ENCODE data around the gene ASIC4.

Gene ASIC4

DNA sequence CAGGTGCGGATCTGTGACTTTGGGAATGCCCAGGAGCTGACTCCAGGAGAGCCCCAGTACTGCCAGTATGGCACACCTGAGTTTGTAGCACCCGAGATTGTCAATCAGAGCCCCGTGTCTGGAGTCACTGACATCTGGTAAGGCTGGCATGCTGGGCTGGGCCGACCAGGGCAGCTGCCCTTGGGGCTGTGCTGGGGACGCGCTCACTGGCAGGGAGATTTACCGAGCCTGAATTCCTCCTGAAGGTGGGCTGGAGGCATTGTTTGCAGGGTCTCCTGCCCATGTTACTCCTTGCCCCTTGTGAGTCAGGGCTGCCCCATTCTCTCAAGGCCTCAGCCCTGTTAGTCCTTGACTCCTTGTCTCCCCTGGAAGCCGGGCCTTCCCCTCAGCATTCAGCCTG lies 34.3 kb upstream of the ASIC4 start:
- no peak for DNase-seq

DNA sequence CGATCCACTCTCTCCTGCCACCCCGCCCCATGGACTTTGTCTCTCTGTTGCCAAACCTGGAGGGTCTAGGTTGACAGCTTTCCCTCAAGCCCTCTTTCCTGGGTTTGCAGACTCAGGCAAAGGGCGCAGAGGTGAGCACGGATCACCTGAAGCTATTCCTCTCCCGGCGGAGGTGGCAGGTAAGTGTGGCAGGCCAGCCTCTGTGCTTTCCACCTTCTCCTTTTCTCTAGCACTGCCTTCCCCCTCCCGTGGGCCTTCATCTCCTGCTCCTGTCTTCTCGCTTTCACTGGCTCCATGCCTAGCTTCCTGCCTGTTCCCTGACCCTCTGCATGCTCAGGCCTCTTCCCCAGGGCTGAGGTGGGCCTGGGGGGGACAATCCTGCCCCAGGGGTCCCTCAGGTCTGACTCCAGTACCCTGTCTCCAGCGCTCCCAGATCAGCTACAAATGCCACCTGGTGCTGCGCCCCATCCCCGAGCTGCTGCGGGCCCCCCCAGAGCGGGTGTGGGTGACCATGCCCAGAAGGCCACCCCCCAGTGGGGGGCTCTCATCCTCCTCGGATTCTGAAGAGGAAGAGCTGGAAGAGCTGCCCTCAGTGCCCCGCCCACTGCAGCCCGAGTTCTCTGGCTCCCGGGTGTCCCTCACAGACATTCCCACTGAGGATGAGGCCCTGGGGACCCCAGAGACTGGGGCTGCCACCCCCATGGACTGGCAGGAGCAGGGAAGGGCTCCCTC lies 31.4 kb upstream of the ASIC4 start:
- no peak for DNase-seq

DNA sequence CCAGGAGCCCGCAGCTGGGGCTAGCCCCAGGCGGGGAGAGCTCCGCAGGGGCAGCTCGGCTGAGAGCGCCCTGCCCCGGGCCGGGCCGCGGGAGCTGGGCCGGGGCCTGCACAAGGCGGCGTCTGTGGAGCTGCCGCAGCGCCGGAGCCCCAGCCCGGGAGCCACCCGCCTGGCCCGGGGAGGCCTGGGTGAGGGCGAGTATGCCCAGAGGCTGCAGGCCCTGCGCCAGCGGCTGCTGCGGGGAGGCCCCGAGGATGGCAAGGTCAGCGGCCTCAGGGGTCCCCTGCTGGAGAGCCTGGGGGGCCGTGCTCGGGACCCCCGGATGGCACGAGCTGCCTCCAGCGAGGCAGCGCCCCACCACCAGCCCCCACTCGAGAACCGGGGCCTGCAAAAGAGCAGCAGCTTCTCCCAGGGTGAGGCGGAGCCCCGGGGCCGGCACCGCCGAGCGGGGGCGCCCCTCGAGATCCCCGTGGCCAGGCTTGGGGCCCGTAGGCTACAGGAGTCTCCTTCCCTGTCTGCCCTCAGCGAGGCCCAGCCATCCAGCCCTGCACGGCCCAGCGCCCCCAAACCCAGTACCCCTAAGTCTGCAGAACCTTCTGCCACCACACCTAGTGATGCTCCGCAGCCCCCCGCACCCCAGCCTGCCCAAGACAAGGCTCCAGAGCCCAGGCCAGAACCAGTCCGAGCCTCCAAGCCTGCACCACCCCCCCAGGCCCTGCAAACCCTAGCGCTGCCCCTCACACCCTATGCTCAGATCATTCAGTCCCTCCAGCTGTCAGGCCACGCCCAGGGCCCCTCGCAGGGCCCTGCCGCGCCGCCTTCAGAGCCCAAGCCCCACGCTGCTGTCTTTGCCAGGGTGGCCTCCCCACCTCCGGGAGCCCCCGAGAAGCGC lies 30.6 kb upstream of the ASIC4 start:
- DNase-seq, result no peak

DNA sequence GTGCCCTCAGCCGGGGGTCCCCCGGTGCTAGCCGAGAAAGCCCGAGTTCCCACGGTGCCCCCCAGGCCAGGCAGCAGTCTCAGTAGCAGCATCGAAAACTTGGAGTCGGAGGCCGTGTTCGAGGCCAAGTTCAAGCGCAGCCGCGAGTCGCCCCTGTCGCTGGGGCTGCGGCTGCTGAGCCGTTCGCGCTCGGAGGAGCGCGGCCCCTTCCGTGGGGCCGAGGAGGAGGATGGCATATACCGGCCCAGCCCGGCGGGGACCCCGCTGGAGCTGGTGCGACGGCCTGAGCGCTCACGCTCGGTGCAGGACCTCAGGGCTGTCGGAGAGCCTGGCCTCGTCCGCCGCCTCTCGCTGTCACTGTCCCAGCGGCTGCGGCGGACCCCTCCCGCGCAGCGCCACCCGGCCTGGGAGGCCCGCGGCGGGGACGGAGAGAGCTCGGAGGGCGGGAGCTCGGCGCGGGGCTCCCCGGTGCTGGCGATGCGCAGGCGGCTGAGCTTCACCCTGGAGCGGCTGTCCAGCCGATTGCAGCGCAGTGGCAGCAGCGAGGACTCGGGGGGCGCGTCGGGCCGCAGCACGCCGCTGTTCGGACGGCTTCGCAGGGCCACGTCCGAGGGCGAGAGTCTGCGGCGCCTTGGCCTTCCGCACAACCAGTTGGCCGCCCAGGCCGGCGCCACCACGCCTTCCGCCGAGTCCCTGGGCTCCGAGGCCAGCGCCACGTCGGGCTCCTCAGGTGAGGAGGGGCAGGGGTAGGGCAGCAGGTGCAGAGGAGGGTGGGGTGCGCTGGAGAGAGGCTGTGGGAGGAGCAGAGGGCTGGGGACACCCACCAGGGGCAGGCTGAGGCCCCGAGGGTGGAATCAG lies 29.7 kb upstream of the ASIC4 start:
- no peak for DNase-seq

DNA sequence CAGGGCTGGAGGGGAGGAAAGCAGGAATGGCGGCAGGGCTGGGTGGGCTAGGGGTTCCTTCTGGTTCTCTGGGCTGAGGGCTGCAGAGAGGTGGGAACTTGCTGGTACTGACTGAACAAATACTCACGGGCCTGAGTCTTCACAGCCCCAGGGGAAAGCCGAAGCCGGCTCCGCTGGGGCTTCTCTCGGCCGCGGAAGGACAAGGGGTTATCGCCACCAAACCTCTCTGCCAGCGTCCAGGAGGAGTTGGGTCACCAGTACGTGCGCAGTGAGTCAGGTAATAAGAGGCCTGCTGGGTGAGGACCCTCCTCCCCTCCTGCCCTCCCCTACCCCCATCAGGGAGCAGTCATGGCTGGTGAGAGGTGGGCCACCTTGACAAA lies 29.1 kb upstream of the ASIC4 start:
- no peak for DNase-seq

GRCh38 chr2:219486380-219486959 lies 27.8 kb upstream of the ASIC4 start:
- no peak for DNase-seq

GRCh38 chr2:219488149-219488843 lies 26.0 kb upstream of the ASIC4 start:
- no peak for DNase-seq

- DNase-seq, result no peak
These were observed 25.5 kb upstream of the ASIC4 start for GRCh38 chr2:219488844-219489194.

GRCh38 chr2:219489315-219489714 lies 25.0 kb upstream of the ASIC4 start:
- DNase-seq, result no peak

- DNase-seq, result no peak
These were observed 24.1 kb upstream of the ASIC4 start for GRCh38 chr2:219490186-219490585.

DNA sequence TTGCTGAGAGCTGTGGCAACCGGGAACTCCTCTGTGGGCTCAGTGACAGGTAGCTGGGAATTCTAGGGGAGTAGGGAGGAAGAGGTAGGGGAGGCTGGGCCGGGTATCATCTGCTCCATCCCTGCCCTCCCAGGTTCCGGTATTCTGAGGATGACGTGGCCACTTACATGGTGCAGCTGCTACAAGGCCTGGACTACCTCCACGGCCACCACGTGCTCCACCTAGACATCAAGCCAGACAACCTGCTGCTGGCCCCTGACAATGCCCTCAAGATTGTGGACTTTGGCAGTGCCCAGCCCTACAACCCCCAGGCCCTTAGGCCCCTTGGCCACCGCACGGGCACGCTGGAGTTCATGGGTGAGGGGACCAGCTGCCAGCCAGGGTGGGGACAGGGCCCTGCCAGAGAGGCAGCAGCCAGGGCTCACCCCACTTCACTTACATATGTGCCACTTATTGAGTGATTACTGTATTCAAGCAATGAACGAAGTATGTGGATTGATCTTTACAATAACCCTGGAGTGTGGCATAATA lies 23.6 kb upstream of the ASIC4 start:
- no peak for DNase-seq

GRCh38 chr2:219491278-219491963 lies 22.9 kb upstream of the ASIC4 start:
- DNase-seq, result no peak

DNA sequence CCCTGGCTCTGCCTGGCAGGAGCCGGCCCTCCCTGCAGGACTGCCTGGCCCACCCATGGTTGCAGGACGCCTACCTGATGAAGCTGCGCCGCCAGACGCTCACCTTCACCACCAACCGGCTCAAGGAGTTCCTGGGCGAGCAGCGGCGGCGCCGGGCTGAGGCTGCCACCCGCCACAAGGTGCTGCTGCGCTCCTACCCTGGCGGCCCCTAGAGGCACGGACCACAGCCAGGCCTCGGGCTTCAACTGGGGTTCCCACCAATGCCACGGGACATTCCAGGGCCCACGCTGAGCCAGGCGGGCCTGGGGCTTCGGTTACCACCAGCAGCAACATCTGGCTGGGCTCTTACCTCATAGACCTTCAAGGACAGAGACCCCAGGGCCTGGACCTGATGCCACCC lies 21.7 kb upstream of the ASIC4 start:
- no peak for DNase-seq

- DNase-seq, result no peak
These were observed 21.2 kb upstream of the ASIC4 start for GRCh38 chr2:219493086-219493485.

GRCh38 chr2:219494952-219495530 lies 19.2 kb upstream of the ASIC4 start:
- DNase-seq, result no peak

DNA sequence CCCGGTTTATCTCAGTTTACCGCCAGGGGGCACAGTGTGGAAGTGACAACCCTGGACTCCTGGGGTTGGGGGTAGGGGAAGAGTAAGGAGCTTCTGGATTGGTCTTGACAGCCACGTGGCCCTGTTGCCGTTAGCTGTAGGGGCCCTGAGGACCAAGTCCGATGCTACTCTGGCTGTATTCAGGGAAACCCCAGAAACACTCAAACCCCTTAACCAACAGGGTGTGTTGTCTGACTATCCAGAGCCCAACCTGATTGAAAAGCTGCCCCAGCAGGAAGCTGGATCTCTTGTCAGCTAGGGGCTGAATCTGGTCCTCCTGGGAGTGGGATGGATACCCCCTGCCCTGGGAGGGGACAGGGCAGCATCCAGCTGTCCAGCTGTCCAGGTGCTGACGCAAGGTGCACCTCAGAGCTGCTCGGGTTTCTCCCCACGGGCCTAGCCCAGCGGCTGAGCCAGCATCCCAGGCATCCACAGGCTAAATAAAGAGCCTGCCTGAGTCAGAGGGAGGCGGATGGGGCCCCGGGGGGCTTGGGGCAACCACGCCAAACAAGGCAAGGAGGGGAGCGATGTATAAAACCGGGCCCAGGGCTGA lies 18.7 kb upstream of the ASIC4 start:
- DNase-seq, result peak; percentile 46

DNA sequence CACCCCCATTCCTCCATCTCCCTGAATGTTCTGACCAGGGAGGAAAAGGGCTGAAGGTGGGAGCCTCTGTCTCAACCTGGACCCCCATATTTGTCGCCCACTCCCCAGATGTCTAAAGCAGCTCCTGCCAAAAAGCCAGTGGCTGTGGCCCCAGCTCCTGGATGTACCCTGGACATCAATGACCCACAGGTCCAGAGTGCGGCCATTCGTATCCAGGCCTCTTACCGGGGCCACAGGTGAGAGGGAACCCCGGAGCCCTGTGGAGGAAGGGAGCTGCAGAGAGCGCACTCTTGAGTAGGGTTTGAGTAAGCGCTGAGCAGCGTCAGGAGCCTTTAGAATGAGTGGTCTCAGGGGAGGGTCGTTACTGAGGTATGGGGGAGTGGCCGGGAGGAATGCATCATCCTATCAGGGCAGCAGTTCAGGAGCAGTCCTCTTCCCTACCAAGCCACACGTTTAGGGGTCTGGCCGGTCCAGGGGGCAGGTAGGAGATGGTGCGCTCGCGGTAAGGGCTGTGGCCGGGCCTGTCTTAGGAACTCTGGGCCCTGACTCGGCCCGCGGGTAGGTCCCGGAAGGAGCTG lies 17.9 kb upstream of the ASIC4 start:
- DNase-seq, result no peak

DNA sequence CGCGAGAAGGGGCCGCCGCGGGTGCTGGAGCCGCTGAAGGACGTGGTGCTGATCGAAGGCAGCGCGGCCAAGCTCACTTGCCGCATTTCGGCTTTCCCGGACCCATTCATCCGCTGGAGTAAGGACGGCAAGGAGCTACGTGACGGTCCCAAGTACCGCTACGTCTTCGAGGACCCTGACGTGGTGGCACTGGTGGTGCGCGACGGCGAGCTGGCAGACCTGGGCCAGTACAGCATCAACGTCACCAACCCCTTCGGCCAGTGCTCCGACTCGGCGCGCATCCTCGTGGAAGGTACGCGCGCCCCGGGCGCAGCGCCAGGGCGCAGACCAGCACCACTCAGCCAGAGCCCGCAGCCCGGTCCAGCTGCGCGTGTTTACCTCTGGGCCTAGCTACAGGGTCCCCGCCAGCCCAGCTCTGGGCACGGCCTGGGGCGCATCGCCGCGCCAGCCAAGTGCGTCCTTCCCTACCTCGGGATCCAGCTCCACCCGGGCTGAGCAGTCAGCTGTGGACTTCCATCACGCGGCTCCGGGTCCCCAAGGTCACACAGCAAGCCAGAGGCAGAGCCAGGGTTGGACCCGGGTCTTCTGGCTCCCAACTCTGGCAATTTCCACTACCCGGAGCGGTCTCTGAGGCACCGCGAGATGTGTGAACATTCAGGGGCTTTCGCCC lies 17.3 kb upstream of the ASIC4 start:
- DNase-seq, result no peak

DNA sequence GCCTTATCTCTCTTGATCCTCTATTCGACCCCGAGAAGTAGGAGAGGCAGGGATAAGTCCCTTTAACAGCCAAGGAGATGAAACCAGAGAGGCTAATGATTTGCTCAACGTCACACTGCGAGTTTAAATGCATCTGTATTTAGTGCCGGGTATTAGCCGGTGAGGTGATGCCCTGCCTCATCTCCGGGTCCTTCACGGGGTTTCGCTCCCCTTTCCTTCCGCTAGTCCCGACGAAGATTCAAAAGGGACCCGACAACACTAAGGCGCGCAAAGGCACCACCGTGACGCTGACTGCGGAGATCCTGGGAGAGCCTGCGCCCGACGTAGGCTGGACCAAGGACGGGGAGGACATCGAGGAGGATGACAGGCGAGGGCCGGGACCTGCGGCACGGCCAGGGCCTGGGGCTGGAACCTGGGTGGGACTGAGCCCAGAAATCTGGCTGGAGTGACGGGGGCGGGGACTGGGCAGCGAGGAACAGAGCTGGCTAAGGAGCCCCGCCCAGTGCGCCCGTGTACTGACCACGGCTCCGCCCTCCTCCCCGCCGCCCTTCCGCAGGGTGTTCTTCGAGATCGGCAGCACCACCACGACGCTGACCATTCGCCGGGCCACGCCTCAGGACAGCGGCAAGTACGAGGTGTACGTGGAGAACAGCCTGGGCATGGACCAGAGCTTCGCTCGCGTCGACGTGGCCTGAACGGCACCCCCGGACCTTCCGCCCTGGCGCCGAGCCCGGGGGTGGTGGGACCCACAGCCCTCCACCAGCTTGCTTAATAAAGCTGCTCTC lies 16.6 kb upstream of the ASIC4 start:
- DNase-seq, result no peak
